HEK293T (cell line): ENCODE measurements around the gene RNF6.

Experiments used
- CTBP1 ChIP-seq: fragments of 450-650 bp; IDR thresholded peaks from 2 replicates; pipeline ENCODE4 v1.6.1; 2016; ENCODE audit warnings: borderline replicate concordance
- FOXK2 ChIP-seq: fragments of 450-650 bp; IDR thresholded peaks from 2 replicates; pipeline ENCODE4 v1.6.1; 2016; ENCODE audit warnings: mild to moderate bottlenecking
- FOXM1 ChIP-seq: fragments of 450-650 bp; IDR thresholded peaks from 2 replicates; pipeline ENCODE4 v1.6.1; 2017; ENCODE audit warnings: mild to moderate bottlenecking, borderline replicate concordance
- HDGF ChIP-seq: fragments of 450-650 bp; IDR thresholded peaks from 2 replicates; pipeline ENCODE4 v1.6.1; 2017; ENCODE audit warnings: antibody characterized with exemption, borderline replicate concordance

DNA sequence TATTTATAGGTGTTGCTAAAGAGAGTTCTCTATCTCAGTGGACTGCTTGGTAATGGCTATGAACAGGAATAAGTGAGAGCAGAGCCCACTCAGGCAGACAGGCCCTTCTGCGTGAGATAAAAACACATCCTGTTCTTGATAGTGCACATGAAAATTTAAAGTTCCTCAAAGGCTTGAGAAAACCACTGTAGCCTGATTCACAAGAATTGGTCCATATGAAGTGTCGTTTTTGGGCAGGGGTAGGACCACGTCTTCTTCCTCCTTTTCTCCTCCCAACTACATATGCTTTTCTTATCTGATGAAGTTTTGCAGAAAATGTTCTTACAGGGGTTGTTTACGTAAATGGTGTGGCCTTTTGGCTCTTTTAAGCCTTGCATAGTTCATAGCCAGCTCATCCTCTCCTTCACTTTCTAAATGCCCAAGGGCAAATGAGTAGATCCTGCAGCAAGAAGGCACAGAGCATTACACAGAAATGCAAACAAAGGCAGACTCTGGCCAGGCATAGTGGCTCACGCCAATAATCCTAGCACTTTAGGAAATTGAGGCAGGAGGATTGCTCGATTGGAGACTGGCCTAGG is 53.8 kb downstream of the RNF6 start:
- TF ChIP-seq HDGF, result no peak
- no peak for TF ChIP-seq FOXK2
- no peak for TF ChIP-seq FOXM1
- no peak for TF ChIP-seq CTBP1
